Midbrain (tissue), 1 donor: ENCODE measurements around the gene CLEC2B.
"Not testable (repeated sequence)": the region's sequence is repeated elsewhere in the genome, so short reads cannot be mapped to it uniquely, and the experiment has no call there.

ENCODE experiments used
- DNase-seq: peaks from one replicate; lab custom pipeline; 2025; lab: John Stamatoyannopoulos, UW

Gene CLEC2B

DNA sequence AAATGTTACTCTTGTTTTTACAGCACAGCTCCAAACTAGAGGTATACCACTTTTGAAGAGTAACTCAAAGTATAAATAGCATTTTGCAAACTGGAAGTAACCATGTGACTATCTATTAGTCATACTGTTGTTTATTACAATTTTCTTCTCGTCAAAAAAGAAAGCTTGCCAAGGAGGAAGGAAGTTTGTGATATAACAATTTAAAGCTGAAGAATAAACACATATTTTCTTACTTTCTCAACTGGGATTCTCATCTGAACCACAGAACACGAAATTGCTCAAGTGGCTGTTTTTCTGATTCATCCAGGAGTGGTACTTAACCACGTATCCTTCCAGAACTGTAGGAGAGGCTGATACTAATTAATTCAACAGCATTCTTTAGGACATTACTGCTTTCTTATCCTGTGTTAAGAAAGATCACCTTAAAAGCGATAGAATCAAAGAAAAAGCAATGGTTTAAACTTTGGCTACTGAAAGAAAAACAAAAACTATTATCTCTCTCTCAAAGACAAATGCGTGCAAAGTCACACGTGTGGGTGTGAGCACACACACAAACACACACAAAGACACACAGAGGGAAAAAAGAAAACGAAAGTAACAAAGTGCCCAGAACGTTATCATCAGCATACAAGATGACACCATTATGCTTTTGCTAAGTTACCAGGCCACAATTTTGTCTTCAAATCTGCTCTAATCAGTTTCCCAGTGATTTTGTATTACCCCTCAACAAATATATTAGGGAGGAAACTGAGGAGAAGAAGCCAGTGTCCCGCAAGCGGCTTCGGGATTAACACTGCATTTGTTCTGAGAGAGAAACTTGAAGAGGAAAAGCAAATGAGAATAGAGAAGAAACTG lies at the start of gene CLEC2B:
Gene CLEC2B, minus strand, starts transcription at position 48 of the 855 bp plus-strand sequence.
- DNase-seq, result no peak

DNA sequence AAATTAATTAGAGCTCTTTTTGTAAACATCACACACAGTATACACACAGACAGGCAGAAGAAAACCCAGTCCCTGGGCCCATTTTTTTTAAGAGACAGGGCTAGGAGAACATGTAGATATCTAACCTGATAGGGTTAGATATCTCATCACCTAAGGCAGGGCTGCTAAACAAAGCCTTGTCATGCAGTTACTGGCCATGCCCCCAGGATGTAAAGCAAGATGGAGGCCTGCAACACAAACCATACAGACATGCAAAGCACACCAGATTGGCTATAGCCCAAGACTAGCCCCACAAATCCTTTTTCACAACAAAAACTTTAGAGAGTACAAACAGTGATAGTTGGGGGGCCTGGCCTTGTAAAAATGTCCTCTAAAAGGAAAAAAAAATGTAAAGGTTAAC lies 42.6 kb upstream of the CLEC2B start:
- no peak for DNase-seq

DNA sequence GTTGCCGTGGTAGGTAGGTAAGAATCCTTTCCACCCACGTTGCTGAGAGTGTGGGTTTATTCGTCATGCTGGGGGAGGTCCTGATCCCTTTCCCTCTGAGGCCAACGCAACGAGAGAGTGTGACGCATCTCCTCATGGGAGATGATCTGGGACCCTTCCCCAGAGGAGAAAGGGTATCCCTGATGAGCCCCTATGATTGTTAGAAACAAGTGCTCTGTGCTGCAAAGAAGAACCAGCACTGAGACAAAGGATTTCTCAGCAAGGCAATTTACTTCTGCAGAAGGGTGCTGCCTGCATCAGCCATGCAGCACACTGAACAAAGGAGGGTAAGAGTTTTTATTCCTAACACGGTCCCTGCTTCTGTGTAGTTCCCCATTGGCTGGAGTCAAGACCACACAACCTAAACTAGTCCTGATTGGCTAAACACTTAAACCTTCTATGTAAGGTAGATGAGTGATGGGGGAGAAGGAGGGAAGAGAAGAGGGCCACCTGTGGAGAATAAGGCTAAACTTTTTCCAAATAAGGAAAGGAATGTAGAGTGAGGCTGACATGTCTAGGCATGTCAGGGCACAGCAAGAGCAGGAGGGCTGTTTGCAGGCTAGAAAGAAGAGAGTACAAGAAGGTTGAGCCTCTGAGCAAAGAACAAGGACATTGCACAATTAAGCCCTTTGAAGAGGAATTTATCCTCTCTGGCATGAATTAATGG lies 41.7 kb upstream of the CLEC2B start:
- DNase-seq, result no peak

DNA sequence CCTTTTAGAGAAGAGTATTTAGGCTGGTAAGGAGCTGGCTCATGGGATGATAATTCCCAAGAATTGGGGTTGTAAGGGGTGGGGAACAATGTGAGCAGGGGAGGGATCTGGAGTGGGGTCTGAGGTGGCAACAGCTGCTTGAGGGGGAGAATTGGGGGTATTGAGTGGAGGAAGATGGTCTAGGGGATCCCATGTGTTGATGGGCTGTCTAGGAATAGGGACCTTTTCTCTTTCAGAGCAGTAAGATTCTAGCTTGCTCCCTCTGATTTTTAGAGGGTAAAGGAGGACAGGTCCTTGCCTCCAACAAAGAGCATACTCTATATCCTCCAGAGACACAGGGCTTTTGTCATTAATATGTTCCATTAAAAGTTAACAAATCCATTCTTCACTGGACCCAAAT lies 40.6 kb upstream of the CLEC2B start:
- no peak for DNase-seq

DNA sequence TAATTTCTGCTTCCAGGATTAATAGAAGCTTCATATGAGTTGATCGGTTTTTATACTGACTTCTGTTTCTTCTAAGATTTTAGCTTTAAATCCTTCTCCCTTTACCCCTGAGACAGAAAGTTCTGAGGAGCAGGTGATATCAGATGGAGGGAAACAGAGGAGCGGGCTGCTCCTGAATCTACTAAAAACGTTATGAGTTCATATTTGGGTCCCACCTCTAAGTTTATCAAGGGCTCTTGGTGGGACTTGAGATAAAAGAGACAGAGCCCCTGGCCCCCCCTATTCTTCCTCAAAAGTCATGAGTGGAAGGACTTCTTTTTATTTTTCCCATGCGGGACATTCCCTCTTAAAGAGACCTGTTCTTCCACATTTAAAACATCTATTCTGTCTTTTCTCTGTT lies 39.2 kb upstream of the CLEC2B start:
- no peak for DNase-seq

DNA sequence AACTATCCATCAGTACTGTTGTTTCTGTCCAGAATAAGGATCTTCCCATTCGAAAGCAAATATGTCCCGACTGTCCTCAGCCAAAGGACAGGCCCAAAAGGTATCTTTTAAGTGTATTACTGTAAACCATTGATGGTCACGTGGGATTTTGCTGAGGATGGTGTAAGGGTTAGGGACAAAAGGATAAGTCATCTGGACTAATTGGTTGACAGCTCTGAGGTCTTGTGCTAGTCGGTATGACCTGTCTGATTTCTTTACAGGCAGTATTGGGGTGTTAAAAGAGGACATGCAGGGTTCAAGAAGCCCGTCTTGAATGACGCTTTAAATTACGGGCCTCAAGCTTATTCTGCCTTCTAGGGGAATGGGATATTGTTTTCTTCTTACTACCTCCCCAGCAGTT lies 38.6 kb upstream of the CLEC2B start:
- DNase-seq, result no peak

DNA sequence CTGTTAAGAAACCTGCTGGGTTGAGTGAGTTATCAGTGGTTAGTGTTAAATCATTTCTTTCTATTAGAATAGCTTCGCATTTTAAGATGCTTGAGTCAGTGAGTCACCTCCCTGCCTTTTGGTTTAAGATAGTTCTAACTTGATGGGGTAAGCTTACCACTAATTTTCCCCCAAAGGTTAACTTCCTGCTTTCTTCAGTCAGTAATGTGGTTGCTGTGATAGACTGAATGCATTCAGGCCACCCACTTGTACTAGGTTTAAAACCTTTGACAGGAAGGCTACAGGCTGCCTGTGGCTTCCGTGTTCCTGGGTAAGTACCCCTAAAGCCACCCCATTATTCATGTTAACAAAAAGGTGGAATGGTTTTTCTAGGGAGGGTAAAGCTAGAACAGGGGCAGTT lies 37.7 kb upstream of the CLEC2B start:
- DNase-seq, result no peak

DNA sequence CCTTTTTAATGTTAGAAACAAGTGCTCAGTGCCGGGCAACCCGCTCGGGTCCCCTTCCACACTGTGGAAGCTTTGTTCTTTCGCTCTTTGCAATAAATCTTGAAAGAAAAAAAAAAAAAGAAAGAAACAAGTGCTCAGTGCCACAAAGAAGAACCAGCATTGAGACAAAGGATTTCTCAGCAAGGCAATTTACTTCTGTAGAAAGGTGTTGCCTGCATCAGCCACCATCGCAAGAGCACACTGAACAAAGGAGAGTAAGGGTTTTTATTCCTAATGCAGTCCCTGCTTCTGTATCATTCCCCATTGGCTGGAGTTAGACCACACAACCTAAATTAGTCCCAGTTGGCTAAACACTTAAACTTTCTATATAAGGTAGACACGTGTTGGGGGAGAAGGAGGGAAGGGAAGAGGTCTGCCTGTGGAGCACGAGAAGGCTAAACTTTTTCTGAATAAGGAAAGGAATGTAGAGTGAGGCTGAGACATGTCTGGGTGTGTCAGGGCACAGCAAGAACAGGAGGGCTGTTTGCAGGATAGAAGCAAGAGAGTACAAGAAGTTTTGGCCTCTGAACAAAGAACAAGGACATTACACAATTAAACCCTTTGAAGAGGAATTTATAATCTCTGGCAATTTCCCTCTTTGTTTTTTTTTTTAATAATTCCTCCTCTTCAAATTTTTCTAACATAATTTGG lies 33.5 kb upstream of the CLEC2B start:
- DNase-seq, result no peak

DNA sequence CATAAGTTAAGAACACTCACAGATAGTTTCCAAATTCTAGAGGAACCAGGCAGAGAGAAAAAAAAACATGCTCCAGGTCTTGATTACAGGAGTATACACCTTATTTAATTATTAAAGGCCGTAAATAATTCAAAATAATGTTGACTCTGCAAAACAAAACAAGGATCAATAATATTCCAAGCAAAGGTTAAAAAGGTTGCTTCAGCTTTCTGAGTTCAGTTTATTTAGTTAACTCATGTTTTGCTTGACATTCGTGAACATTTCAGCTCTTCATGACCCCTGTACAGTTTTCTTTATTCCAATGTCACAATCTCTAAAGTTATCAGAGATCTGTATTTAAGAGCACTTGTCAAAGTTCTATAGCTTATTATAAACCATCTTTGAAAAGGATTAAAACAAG lies 31.8 kb upstream of the CLEC2B start:
- DNase-seq, result no peak

DNA sequence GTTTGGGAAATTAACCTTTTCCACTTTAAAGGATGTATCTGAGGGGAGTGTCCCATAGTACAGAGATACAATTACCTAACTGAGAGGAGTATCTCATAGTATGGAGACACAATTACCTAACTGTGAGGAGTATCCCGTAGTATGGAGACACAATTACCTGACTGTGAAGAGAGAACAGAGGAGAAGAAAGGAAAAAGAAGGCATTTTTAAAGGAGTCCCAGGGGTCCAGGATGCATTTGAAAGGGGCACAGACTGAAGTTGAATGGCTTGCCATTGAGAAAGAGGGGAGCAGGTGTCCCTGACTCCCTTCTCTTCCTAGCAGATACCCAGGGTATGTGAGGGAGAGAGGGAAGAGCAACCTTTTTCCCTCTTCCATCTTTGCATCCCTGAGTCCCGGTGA lies 30.1 kb upstream of the CLEC2B start:
- DNase-seq, result no peak

DNA sequence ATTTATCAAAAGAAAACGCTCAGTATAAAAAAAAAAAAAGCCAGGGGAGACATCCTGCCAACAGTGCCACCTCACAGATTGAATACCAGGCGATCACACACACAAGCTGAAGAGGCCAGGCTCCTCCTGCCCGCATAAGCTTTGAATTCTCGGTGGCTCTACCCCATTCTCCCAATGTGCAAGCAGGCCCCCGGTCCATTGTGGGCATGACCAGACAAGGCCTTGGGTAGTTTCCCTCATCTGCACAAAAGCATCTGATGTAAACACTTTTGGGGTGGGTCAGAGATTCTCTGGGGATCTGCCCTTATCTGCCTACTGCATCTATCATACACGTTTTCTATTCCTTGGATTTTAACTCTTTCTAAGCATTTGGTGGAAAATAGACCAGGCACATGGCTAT lies 28.4 kb upstream of the CLEC2B start:
- DNase-seq, result no peak

DNA sequence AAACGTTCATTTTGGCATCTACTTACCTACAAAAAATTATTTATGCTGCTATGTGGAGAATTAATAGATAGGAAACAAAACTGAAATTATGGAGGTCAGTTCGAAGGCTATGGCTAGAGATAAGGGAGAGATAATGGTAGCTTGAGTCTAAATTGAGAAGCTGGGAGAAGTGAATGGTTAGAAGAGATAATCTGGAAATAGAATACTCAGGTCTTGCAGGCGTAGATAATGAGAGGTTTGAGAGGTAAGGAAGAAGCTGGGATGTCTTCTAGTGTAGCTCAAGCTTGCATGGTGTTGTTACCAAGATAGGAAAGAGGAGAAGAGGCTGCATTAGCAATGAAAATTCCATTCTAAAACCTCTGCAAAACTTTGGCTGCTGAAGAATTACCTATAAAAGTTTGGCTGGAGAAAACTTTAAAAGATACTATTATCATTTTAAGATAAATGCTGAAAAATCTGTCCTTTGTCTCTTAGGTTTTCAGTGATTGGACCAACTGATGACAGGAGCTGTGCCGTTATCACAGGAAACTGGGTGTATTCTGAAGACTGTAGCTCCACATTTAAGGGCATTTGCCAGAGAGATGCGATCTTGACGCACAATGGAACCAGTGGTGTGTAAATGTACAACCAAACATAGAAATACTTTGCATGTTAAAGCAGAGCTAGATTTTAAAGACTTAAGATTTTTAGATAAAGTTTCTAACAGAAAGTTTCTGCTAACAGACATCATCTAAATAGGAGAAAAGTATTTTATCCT lies 26.2 kb upstream of the CLEC2B start:
- no peak for DNase-seq

DNA sequence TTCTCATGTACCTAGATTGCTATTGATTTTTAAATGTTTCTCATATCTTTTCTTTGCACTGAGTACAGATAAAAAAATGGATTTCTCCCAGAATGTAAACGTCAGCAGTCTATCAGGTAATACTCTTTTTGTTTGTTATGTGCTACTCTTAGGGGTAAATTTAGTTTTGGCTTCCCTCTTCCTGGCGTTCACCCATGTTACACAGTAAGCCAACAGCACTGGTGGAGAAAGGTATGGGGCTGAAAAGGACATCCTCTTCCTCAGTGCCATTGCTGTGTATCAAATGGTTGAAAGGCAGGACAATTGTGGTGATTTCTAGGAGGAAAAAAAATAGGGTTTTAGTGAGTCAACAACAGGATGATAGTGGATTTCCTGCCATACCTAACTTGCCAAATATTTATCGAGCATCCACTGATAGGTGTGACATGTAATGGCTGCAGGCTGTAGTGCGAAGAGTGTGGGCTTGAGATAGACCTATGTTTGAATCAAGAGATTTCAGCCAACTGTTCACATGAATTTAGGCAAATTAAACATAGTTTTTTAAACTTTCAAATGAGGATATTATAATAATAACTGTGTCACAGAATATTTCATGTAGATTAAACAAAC lies 19.6 kb upstream of the CLEC2B start:
- DNase-seq, result no peak

DNA sequence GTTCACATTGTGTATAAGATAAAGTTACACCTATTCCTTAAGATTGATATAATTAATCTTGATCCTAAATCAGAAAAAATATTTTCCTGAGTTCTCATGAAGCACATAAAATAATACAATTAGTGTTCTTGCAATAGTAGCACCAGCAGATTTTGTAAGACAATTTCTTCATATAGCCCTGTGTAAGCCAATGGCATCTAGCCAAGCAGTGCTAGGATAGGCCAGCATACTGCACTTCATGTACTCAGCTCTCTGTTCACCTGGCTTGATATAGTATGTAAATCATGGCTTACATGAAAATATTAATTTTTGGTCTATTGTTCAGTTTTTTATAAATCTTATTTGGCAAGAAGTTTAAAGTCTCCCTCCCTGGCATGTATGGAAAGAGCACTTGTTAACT lies 14.0 kb upstream of the CLEC2B start:
- no peak for DNase-seq

DNA sequence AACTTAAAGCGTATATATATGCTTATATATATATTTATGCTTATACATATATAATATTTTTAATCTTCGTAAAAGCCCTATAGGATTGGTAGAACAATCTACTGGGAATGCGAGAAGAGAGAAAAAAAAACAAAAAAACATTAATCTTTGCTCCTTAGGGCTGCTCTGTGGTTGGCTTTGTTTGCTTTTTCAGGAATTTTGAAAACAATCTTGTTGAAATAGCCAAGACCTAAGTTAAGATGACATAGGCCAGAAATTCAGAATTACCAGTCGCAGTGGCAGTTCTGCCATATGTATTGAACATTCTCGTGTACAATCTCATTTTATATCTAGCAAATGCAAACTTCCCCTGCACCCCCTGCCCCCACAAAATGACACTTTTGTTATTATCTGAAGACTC lies 12.8 kb upstream of the CLEC2B start:
- no peak for DNase-seq

DNA sequence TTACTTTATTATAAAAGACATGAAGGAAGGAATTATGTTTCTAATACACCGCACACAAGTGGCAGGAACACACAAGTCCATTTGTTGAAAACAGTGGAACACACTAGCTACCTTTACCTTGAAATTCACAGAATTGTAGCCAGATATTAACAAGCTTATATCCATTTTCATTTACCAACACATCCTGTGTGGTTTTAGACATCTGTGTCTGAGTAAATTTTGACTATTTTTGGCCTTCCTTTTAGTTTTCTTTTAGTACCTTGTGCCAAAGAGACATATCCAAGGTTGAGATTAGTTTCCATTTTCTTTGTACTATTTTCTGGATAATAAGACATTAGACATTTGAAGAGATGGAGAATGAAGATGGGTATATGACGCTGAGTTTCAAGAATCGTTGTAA lies 12.1 kb upstream of the CLEC2B start, which contains the start of gene KLRF2:
Gene KLRF2, plus strand, starts transcription at position 244 of the 400 bp plus-strand sequence. Its CDS starts 107 bp downstream, at position 351.
- no peak for DNase-seq

DNA sequence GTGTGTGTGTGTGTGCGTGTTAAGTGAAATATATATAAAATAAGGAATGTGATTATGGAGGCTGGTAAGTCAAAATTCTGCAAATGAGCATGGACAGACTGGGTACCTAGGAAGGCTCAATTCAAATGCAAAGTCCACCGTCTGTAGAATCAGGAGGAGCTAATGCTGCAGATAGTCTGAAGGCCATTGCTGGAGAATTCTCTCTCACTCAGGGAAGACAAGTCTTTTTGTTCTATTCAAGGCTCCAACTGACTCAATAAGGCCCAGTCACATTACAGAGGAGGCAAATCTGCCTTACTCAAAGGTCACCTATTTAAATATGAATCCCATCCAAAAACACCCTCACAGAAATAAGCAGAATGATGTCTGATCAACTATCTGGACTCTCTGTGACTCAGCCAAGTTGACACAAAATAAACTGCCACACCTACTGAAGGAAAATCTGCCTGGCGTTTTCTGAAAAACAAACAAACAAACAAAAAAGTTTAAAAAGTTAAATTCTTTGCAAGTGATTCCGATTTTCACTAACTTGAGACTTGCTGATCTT lies 11.5 kb upstream of the CLEC2B start:
- no peak for DNase-seq

DNA sequence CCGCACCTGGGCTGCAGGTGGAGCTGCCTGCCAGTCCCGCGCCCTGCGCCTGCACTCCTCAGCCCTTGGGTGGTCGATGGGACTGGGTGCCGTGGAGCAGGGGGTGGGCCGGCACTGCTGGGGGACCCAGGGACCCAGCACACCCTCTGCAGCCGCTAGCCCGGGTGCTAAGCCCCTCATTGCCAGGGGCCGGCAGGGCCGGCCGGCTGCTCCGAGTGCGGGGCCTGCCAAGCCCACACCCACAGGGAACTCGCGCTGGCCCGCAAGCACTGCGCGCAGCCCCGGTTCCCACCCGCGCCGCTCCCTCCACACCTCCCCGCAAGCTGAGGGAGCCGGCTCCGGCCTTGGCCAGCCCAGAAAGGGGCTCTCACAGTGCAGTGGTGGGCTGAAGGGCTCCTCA lies 7.0 kb upstream of the CLEC2B start:
- not testable (repeated sequence) for DNase-seq

DNA sequence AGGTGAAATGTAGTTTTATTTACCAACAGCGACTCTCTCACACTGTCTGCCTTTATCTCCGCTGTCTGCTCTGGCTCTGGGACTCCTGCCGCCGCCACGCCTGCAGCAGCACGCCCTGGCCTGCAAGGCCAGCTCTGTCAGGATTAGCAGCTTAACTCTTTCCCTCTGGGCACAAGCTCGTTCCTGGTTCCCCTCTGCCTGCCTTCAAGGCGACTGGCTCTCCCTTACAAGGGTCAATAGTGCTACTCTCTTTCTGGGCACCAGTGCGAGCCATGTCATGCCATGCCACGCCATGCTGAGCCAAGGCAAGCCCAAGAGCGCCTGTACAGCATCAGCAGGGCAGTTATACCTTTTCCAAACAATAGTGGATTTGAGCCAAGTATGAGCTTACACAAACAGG lies 3.6 kb upstream of the CLEC2B start:
- DNase-seq, result no peak

DNA sequence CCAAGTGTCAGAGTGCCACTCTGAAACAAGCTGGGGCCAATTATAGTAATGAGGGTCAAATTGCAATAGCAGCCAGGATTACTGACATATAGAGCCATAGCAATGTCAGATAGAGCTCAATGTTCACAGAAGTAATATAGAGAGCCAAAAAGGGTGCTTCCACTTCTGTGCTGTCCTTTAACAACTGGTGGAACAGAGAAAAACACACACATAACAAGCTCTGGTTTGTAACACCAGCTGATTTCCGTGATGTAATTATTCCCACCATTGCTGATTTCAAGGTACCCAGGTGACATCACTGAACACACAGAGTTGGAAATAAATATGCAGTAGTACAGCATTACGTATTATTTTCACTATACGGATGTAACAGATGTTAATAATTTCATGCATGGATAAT lies 3.0 kb upstream of the CLEC2B start:
- no peak for DNase-seq

DNA sequence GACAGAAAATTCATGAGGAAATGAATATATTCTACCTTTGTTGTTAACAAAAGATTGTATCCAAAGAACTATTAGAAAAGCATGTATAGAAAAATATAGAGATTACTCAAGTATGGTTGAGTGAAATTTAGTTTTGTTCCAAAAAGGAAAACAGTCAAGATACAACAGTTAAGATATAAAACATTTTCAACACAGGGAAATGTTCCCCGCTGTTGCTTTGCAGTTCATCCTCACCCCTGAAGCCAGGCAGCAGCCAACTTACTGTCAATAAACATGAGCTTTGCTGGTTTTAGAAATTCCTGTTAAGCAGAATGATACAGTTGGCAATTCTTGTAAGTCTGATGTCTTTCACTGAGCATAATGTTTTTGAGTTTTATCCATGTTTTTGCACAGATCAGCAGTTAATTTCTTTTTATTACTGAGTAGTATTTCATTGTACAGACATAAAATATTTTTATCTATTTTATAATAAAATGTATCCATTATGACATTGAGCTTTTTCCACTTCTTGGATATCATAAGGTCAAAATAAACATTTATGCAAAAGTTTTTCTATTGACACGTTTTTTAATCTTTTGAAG lies 1.2 kb upstream of the CLEC2B start:
- DNase-seq, result no peak
